Upper lobe of left lung (tissue), 4 donors: ENCODE results near the gene MAP1LC3A.

Source experiments
- CTCF ChIP-seq, 6 experiments: fragments of 450-650 bp in 4 of 6; fragments of 200-600 bp in 2 of 6; sonication (generic) in 2 of 6; IDR thresholded peaks; one replicate each; pipeline ENCODE4 v1.5.1; 2016 to 2019; ENCODE audit warnings: antibody characterized with exemption in 6 of 6
- POLR2A ChIP-seq, 4 donors: fragments of 450-650 bp; IDR thresholded peaks; one replicate each; pipeline ENCODE4 v1.5.1; 2016 to 2017; ENCODE audit warnings: antibody characterized with exemption in 4 of 4, mild to moderate bottlenecking in 2 of 4
- POLR2AphosphoS5 ChIP-seq, 2 donors: sonication (generic); formaldehyde crosslinking; IDR thresholded peaks; one replicate each; pipeline ENCODE4 v1.5.1; 2017; ENCODE audit warnings: antibody characterized with exemption in 2 of 2

- TF ChIP-seq CTCF (IDR thresholded peaks at IDR 0.05) (no peak), POLR2A (IDR thresholded peaks at IDR 0.05) (no peak), POLR2AphosphoS5 (IDR thresholded peaks at IDR 0.05) (no peak)
Observed at GRCh38 chr20:34553366-34553867, 5.1 kb upstream of the MAP1LC3A start.
